OCI-LY1 (cell line): ENCODE results near the gene SDC3.

Experiments
- H2AFZ ChIP-seq: fragments of 200-600 bp; sonication (generic), shearing (Covaris generic); 2 replicates; pipeline ENCODE4 v1.6.0; 2014; ENCODE audit warnings: antibody characterized with exemption, mild to moderate bottlenecking, low read length
- H3F3A ChIP-seq: fragments of 200-600 bp; sonication (generic), shearing (Covaris generic); 2 replicates; pipeline ENCODE4 v1.6.0; 2014; ENCODE audit warnings: mild to moderate bottlenecking, antibody characterized with exemption, low read length, moderate library complexity; ENCODE audit not compliant: insufficient read depth
- H3K27ac ChIP-seq: fragments of 200-600 bp; sonication (generic); 2 replicates; pipeline ENCODE4 v1.5.1; 2014; ENCODE audit warnings: low read length, mixed run types, mild to moderate bottlenecking, low read depth; ENCODE audit not compliant: poor library complexity, severe bottlenecking
- H3K27me3 ChIP-seq: fragments of 200-600 bp; sonication (generic); 2 replicates; pipeline ENCODE4 v1.6.0; 2014; ENCODE audit warnings: antibody characterized with exemption, mild to moderate bottlenecking, low read length, moderate library complexity; ENCODE audit not compliant: insufficient read depth
- H3K36me3 ChIP-seq: fragments of 200-600 bp; sonication (generic); 2 replicates; pipeline ENCODE4 v1.6.1; 2014; ENCODE audit warnings: mild to moderate bottlenecking, antibody characterized with exemption, low read length, moderate library complexity, mixed read lengths; ENCODE audit not compliant: insufficient read depth
- H3K4me1 ChIP-seq: fragments of 200-600 bp; sonication (generic); 2 replicates; pipeline ENCODE4 v1.5.1; 2014; ENCODE audit warnings: mild to moderate bottlenecking, low read length, moderate library complexity; ENCODE audit not compliant: insufficient read depth, severe bottlenecking
- H3K4me2 ChIP-seq: fragments of 200-600 bp; sonication (generic), shearing (Covaris generic); 2 replicates; pipeline ENCODE4 v1.6.1; 2014; ENCODE audit warnings: low read length
- H3K4me3 ChIP-seq: fragments of 200-600 bp; sonication (generic); 2 replicates; pipeline ENCODE4 v1.5.1; 2014; ENCODE audit warnings: low read length, low read depth, mild to moderate bottlenecking, mixed read lengths; ENCODE audit not compliant: poor library complexity, severe bottlenecking
- H3K79me2 ChIP-seq: fragments of 200-600 bp; shearing (Covaris generic); 2 replicates; pipeline ENCODE4 v1.6.1; 2016; ENCODE audit warnings: mixed run types, low read length, mixed read lengths; ENCODE audit not compliant: insufficient read depth
- H3K9ac ChIP-seq: fragments of 200-600 bp; sonication (generic), shearing (Covaris generic); 2 replicates; pipeline ENCODE4 v1.6.1; 2014; ENCODE audit warnings: mild to moderate bottlenecking, low read length, mixed read lengths
- H3K9me2 ChIP-seq: fragments of 200-600 bp; sonication (generic), shearing (Covaris generic); 2 replicates; pipeline ENCODE4 v1.6.1; 2014; ENCODE audit warnings: low read depth, mild to moderate bottlenecking, low read length, mixed read lengths
- H3K9me3 ChIP-seq: fragments of 200-600 bp; shearing (Covaris generic); 2 replicates; pipeline ENCODE4 v1.6.1; 2014; ENCODE audit warnings: low read length, mixed read lengths
- H4K20me1 ChIP-seq: fragments of 200-600 bp; sonication (generic), shearing (Covaris generic); 2 replicates; pipeline ENCODE4 v1.6.0; 2016; ENCODE audit warnings: mild to moderate bottlenecking, low read length; ENCODE audit not compliant: insufficient read depth
- CTCF ChIP-seq: fragments of 200-600 bp; sonication (generic), shearing (Covaris generic); IDR thresholded peaks from 2 replicates; pipeline ENCODE4 v1.5.1; 2017; ENCODE audit warnings: mild to moderate bottlenecking, antibody characterized with exemption, low read length, moderate library complexity, mixed read lengths
- EZH2 ChIP-seq: fragments of 200-600 bp; sonication (generic), shearing (Covaris generic); IDR thresholded peaks from 2 replicates; pipeline ENCODE4 v1.8.0; 2017; ENCODE audit warnings: borderline replicate concordance, mixed run types, mild to moderate bottlenecking, antibody characterized with exemption, low read length, moderate library complexity, mixed read lengths

SDC3 gene

GRCh38 chr1:30840904-30841598 is 67.5 kb downstream of the SDC3 start:
- H2AFZ ChIP-seq: no peak overlapping the region
- TF ChIP-seq CTCF (no peak), EZH2 (no peak)
- H3K27me3 ChIP-seq: no peaks in the 10 kb centered on the region
- H3K9me2 ChIP-seq: no peaks in the 10 kb centered on the region
- H3K4me1 ChIP-seq: no peaks in the 10 kb centered on the region
- H3F3A ChIP-seq: no peaks in the 10 kb centered on the region
- no peaks in the 10 kb centered on the region for H4K20me1 ChIP-seq
- H3K9ac ChIP-seq: no peak overlapping the region
- no peaks in the 10 kb centered on the region for H3K79me2 ChIP-seq
- H3K4me3 ChIP-seq: no peak overlapping the region
- H3K36me3 ChIP-seq: no peaks in the 10 kb centered on the region
- H3K27ac ChIP-seq: no peak overlapping the region
- H3K9me3 ChIP-seq: no peaks in the 10 kb centered on the region
- H3K4me2 ChIP-seq: no peak overlapping the region

GRCh38 chr1:30839827-30840359 is 68.7 kb downstream of the SDC3 start:
- no peak overlapping the region for H2AFZ ChIP-seq
- H3K9ac ChIP-seq: no peak overlapping the region
- no peaks in the 10 kb centered on the region for H3K36me3 ChIP-seq
- no peaks in the 10 kb centered on the region for H3K27me3 ChIP-seq
- H3K4me3 ChIP-seq: no peak overlapping the region
- H4K20me1 ChIP-seq: no peaks in the 10 kb centered on the region
- H3K4me2 ChIP-seq: no peak overlapping the region
- no peak for TF ChIP-seq CTCF
- TF ChIP-seq EZH2: no peak
- no peaks in the 10 kb centered on the region for H3F3A ChIP-seq
- H3K27ac ChIP-seq: no peak overlapping the region
- H3K9me2 ChIP-seq: no peaks in the 10 kb centered on the region
- no peaks in the 10 kb centered on the region for H3K79me2 ChIP-seq
- H3K4me1 ChIP-seq: no peaks in the 10 kb centered on the region
- H3K9me3 ChIP-seq: no peaks in the 10 kb centered on the region

- Histone ChIP-seq H3K4me1 (no peaks in the 10 kb centered on the region), H3K4me2 (no peak overlapping the region), H2AFZ (no peak overlapping the region), H4K20me1 (no peaks in the 10 kb centered on the region), H3K27me3 (no peaks in the 10 kb centered on the region), H3K9me2 (no peaks in the 10 kb centered on the region), H3K9me3 (no peaks in the 10 kb centered on the region), H3K4me3 (no peak overlapping the region), H3F3A (no peaks in the 10 kb centered on the region), H3K27ac (no peak overlapping the region), H3K36me3 (no peaks in the 10 kb centered on the region), H3K9ac (no peak overlapping the region), H3K79me2 (no peaks in the 10 kb centered on the region)
- TF ChIP-seq EZH2 (no peak), CTCF (no peak)
These were observed 69.6 kb downstream of the SDC3 start for GRCh38 chr1:30838996-30839395.
